ENCODE measurements around the gene AGMO.

DNA sequence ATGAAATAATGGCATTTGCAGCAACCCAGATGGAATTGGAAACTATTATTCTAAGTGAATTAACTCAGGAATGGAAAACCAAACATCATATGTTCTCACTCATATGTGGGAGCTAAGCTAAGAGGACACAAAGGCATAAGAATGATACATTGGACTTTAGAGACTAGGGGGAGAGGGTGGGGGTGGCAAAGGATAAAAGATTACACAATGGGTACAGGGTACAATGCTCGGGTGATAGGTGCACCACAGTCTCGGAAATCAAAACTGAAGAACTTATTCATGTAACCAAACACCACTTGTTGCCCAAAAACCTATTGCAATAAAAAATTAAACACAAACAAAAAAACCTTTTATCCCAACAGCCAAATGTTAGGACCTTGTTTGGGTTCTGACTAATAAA is 17.8 kb downstream of the AGMO start:
- TF ChIP-seq, protein P1, sequence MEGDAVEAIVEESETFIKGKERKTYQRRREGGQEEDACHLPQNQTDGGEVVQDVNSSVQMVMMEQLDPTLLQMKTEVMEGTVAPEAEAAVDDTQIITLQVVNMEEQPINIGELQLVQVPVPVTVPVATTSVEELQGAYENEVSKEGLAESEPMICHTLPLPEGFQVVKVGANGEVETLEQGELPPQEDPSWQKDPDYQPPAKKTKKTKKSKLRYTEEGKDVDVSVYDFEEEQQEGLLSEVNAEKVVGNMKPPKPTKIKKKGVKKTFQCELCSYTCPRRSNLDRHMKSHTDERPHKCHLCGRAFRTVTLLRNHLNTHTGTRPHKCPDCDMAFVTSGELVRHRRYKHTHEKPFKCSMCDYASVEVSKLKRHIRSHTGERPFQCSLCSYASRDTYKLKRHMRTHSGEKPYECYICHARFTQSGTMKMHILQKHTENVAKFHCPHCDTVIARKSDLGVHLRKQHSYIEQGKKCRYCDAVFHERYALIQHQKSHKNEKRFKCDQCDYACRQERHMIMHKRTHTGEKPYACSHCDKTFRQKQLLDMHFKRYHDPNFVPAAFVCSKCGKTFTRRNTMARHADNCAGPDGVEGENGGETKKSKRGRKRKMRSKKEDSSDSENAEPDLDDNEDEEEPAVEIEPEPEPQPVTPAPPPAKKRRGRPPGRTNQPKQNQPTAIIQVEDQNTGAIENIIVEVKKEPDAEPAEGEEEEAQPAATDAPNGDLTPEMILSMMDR (IDR thresholded peaks at IDR 0.05), result no peak
- TF ChIP-seq POLR2A (IDR thresholded peaks at IDR 0.05), result no peak

Measured in right lobe of liver (tissue), 4 donors.